HepG2 (cell line): ENCODE results near the gene CKAP2. TPM values are rescaled to one million over a fixed set of nuclear protein-coding genes. Genes with fewer than 3 reads are reported as not detected.
A peak's percentile ranks its signal among the peaks of the same experiment; 100 is the strongest.

Experiments used
- AGO1 ChIP-seq: fragments of 200-400 bp; formaldehyde crosslinking; IDR thresholded peaks from 2 replicates; pipeline ENCODE4 v1.6.1; 2017; ENCODE audit warnings: mild to moderate bottlenecking, low read depth, low read length, moderate library complexity; ENCODE audit not compliant: poor library complexity, severe bottlenecking
- BCL6 ChIP-seq: IDR thresholded peaks from 2 replicates; pipeline ENCODE4 v1.6.1; 2016; ENCODE audit warnings: missing genetic modification reagents, missing compliant biosample characterization
- BHLHE40 ChIP-seq: IDR thresholded peaks from 2 replicates; pipeline ENCODE4 v1.6.1; 2011; ENCODE audit warnings: low read length, improper control_type of control experiment
- CBX2 ChIP-seq, 2 experiments: fragments of 200-600 bp in 1 of 2; sonication (generic); formaldehyde crosslinking in 1 of 2; IDR thresholded peaks; 2 replicates each; pipeline versions ENCODE4 v1.7.0 to v1.8.1; 2018 to 2022; ENCODE audit warnings: low read depth in 2 of 2, low read length in 1 of 2, mild to moderate bottlenecking in 1 of 2, missing genetic modification reagents in 1 of 2
- ESRRA ChIP-seq: sonication (generic); formaldehyde crosslinking; IDR thresholded peaks from 2 replicates; pipeline ENCODE4 v1.5.1; 2020; ENCODE audit warnings: mild to moderate bottlenecking, low read depth, missing genetic modification reagents
- HDAC6 ChIP-seq: fragments of 200-600 bp; sonication (generic); IDR thresholded peaks from 2 replicates; pipeline ENCODE4 v1.7.0; 2017; ENCODE audit warnings: mild to moderate bottlenecking, antibody characterized with exemption, low read length, low read depth
- KDM3A ChIP-seq: IDR thresholded peaks from 2 replicates; pipeline ENCODE4 v1.6.1; 2018; ENCODE audit warnings: low read depth, missing compliant biosample characterization
- MED13 ChIP-seq: sonication (generic); formaldehyde crosslinking; IDR thresholded peaks from 2 replicates; pipeline ENCODE4 v1.5.0; 2020; ENCODE audit warnings: missing genetic modification reagents
- NFKB2 ChIP-seq: sonication (generic); formaldehyde crosslinking; IDR thresholded peaks from 2 replicates; pipeline ENCODE4 v1.4.0; 2020; ENCODE audit warnings: missing genetic modification reagents, borderline replicate concordance
- NR2C2 ChIP-seq: sonication (generic); formaldehyde crosslinking; IDR thresholded peaks from 2 replicates; pipeline ENCODE4 v1.4.0; 2020; ENCODE audit warnings: missing genetic modification reagents, mild to moderate bottlenecking, moderate library complexity, borderline replicate concordance
- POLR2AphosphoS2 ChIP-seq: IDR thresholded peaks from 2 replicates; pipeline ENCODE4 v1.6.1; 2011; ENCODE audit warnings: low read depth, low read length, improper control_type of control experiment
- RBFOX2 ChIP-seq: fragments of 200-400 bp; formaldehyde crosslinking; IDR thresholded peaks from 2 replicates; pipeline ENCODE4 v1.6.1; 2017; ENCODE audit warnings: low read depth, mild to moderate bottlenecking, low read length
- RFX1 ChIP-seq: fragments of 450-650 bp; IDR thresholded peaks from 2 replicates; pipeline ENCODE4 v1.6.1; 2017
- TGIF2 ChIP-seq: IDR thresholded peaks from 2 replicates; pipeline ENCODE4 v1.6.1; 2016; ENCODE audit warnings: control low read depth, missing compliant biosample characterization
- ZMYM2 ChIP-seq: sonication (generic); formaldehyde crosslinking; IDR thresholded peaks from 2 replicates; pipeline ENCODE4 v1.8.0; 2022; ENCODE audit warnings: mild to moderate bottlenecking, missing genetic modification reagents
- ZNF883 ChIP-seq: sonication (generic); formaldehyde crosslinking; IDR thresholded peaks from 2 replicates; pipeline ENCODE4 v1.5.1; 2020; ENCODE audit warnings: mild to moderate bottlenecking, missing genetic modification reagents; ENCODE audit errors: not compliant biosample characterization
- polyA plus RNA-seq, 8 experiments: library from polyadenylated mRNA; depleted of rRNA in 3 of 8; stranded (reverse) in 7 of 8; unstranded in 1 of 8; fragments of >200 nt; fragmentation: Illumina TruSeq in 4 of 8; extraction: Trizol in 4 of 8; gene quantifications; 2 replicates each; pipeline versions ENCODE4 v1.2.1 to v1.2.3, GENCODE V29; 2011 to 2016; ENCODE audit warnings: low read depth in 4 of 8, missing spikeins in 1 of 8, mixed read lengths in 1 of 8; ENCODE audit not compliant: insufficient read depth in 1 of 8
- total RNA-seq, 5 experiments: library from RNA; depleted of rRNA; stranded (reverse); fragments of >200 nt; fragmentation: Illumina TruSeq; extraction: Trizol; gene quantifications; 2 replicates each; pipeline ENCODE4 v1.2.3, GENCODE V29; 2016; ENCODE audit warnings: low read depth in 1 of 5
- TF ChIP-seq, protein P1 (sequence below): sonication (generic); formaldehyde crosslinking; IDR thresholded peaks from 2 replicates; pipeline ENCODE4 v1.4.0; 2020; ENCODE audit warnings: missing genetic modification reagents, borderline replicate concordance
- TF ChIP-seq, protein P2 (sequence below): sonication (generic); formaldehyde crosslinking; IDR thresholded peaks from 2 replicates; pipeline ENCODE4 v1.4.0; 2020; ENCODE audit warnings: missing genetic modification reagents; ENCODE audit errors: not compliant biosample characterization
- TF ChIP-seq, protein P3 (sequence below): sonication (generic); formaldehyde crosslinking; IDR thresholded peaks from 2 replicates; pipeline ENCODE4 v1.5.1; 2020; ENCODE audit warnings: mild to moderate bottlenecking, missing genetic modification reagents, moderate library complexity
- TF ChIP-seq, protein P4 (sequence below): sonication (generic); formaldehyde crosslinking; IDR thresholded peaks from 2 replicates; pipeline ENCODE4 v1.9.0; 2021; ENCODE audit warnings: missing genetic modification reagents, borderline replicate concordance
- TF ChIP-seq, protein P5 (sequence below): sonication (generic); formaldehyde crosslinking; IDR thresholded peaks from 2 replicates; pipeline ENCODE4 v1.5.1; 2020; ENCODE audit warnings: missing genetic modification reagents, mild to moderate bottlenecking, borderline replicate concordance

CKAP2 gene
- total and polyA plus RNA-seq, 2 of the 13 experiments (the other 11 are each of a cell fraction or from before 2014, with no cell fraction given): 6.7 to 40.3 TPM

DNA sequence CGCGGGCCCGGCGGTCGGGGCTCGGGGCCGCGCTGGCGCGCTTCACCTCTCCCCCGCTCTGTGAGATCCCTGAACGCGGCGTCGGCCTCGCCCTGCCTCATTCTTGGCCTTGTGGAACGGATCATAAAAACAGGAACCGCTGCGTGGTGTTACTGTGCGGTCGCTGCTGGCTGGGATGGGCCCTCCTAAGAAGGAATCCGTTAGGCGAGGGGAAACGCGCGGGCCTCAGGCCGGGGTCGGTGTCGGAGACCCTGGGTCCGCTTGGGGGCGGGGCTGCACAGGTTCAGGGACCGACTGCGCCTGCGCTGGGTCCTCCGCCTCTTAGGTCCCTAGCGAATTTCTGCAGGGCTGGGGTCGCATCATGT is 381 bp downstream of the CKAP2 start (continued):
- TF ChIP-seq BHLHE40 (no peak), MED13 (no peak), HDAC6 (no peak), TGIF2 (CRISPR knock-in tag) (no peak), POLR2AphosphoS2 (no peak), ZNF883 (no peak), ZMYM2 (CRISPR knock-in tag) (no peak), CBX2 (IDR thresholded peaks at IDR 0.05; ENCODE audit: low read depth, low read length) (no peak), CBX2 (CRISPR knock-in tag; IDR thresholded peaks at IDR 0.05; ENCODE audit: low read depth) (no peak), NFKB2 (CRISPR knock-in tag) (peak; percentile 38; the same call in 1 of the 2 replicates), AGO1 (peak; percentile 50), RBFOX2 (peak; percentile 84), ESRRA (no peak), NR2C2 (peak; percentile 70), RFX1 (no peak), BCL6 (CRISPR knock-in tag) (no peak), KDM3A (CRISPR knock-in tag) (0 out of 2 replicates have a peak, but pooled peaks have one; percentile 25)
- TF ChIP-seq, protein P1, sequence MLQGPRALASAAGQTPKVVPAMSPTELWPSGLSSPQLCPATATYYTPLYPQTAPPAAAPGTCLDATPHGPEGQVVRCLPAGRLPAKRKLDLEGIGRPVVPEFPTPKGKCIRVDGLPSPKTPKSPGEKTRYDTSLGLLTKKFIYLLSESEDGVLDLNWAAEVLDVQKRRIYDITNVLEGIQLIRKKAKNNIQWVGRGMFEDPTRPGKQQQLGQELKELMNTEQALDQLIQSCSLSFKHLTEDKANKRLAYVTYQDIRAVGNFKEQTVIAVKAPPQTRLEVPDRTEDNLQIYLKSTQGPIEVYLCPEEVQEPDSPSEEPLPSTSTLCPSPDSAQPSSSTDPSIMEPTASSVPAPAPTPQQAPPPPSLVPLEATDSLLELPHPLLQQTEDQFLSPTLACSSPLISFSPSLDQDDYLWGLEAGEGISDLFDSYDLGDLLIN: no peak
- TF ChIP-seq, protein P2, sequence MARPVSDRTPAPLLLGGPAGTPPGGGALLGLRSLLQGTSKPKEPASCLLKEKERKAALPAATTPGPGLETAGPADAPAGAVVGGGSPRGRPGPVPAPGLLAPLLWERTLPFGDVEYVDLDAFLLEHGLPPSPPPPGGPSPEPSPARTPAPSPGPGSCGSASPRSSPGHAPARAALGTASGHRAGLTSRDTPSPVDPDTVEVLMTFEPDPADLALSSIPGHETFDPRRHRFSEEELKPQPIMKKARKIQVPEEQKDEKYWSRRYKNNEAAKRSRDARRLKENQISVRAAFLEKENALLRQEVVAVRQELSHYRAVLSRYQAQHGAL (CRISPR knock-in tag): no peak
- TF ChIP-seq, protein P3, sequence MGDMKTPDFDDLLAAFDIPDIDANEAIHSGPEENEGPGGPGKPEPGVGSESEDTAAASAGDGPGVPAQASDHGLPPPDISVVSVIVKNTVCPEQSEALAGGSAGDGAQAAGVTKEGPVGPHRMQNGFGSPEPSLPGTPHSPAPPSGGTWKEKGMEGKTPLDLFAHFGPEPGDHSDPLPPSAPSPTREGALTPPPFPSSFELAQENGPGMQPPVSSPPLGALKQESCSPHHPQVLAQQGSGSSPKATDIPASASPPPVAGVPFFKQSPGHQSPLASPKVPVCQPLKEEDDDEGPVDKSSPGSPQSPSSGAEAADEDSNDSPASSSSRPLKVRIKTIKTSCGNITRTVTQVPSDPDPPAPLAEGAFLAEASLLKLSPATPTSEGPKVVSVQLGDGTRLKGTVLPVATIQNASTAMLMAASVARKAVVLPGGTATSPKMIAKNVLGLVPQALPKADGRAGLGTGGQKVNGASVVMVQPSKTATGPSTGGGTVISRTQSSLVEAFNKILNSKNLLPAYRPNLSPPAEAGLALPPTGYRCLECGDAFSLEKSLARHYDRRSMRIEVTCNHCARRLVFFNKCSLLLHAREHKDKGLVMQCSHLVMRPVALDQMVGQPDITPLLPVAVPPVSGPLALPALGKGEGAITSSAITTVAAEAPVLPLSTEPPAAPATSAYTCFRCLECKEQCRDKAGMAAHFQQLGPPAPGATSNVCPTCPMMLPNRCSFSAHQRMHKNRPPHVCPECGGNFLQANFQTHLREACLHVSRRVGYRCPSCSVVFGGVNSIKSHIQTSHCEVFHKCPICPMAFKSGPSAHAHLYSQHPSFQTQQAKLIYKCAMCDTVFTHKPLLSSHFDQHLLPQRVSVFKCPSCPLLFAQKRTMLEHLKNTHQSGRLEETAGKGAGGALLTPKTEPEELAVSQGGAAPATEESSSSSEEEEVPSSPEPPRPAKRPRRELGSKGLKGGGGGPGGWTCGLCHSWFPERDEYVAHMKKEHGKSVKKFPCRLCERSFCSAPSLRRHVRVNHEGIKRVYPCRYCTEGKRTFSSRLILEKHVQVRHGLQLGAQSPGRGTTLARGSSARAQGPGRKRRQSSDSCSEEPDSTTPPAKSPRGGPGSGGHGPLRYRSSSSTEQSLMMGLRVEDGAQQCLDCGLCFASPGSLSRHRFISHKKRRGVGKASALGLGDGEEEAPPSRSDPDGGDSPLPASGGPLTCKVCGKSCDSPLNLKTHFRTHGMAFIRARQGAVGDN: peak; percentile 79
- TF ChIP-seq, protein P4, sequence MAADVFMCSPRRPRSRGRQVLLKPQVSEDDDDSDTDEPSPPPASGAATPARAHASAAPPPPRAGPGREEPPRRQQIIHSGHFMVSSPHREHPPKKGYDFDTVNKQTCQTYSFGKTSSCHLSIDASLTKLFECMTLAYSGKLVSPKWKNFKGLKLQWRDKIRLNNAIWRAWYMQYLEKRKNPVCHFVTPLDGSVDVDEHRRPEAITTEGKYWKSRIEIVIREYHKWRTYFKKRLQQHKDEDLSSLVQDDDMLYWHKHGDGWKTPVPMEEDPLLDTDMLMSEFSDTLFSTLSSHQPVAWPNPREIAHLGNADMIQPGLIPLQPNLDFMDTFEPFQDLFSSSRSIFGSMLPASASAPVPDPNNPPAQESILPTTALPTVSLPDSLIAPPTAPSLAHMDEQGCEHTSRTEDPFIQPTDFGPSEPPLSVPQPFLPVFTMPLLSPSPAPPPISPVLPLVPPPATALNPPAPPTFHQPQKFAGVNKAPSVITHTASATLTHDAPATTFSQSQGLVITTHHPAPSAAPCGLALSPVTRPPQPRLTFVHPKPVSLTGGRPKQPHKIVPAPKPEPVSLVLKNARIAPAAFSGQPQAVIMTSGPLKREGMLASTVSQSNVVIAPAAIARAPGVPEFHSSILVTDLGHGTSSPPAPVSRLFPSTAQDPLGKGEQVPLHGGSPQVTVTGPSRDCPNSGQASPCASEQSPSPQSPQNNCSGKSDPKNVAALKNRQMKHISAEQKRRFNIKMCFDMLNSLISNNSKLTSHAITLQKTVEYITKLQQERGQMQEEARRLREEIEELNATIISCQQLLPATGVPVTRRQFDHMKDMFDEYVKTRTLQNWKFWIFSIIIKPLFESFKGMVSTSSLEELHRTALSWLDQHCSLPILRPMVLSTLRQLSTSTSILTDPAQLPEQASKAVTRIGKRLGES (CRISPR knock-in tag): no peak
- TF ChIP-seq, protein P5, sequence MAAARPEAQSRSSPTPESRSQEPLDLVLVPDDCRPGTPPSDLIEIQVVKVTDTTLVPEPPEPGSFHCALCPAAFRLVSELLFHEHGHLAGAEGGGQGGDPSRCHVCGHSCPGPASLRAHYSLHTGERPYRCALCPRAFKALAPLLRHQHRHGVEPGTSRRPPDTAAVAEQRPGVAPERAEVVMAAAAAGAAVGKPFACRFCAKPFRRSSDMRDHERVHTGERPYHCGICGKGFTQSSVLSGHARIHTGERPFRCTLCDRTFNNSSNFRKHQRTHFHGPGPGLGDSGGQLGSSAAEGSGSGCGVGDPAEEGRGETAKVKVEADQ: peak; percentile 75; the same call in 1 of the 2 replicates
